HUDEP-2 (cell line): ENCODE measurements around the gene SHCBP1L.
"Not testable (repeated sequence)": the region's sequence is repeated elsewhere in the genome, so short reads cannot be mapped to it uniquely, and the experiment has no call there.

Experiments
- DNase-seq, 76 experiments: peaks; one replicate each; lab custom pipeline; 2025; ENCODE audit not compliant: unreplicated experiment in 76 of 76; lab: John Stamatoyannopoulos, UW

The SHCBP1L gene

GRCh38 chr1:182965861-182966260 lies 12.9 kb upstream of the SHCBP1L start:
- DNase-seq: no peak

- no peak for DNase-seq
These were observed 12.1 kb upstream of the SHCBP1L start for GRCh38 chr1:182965096-182965495.

GRCh38 chr1:182962554-182963115 lies 9.7 kb upstream of the SHCBP1L start:
- DNase-seq: peak in 55 of 76 experiments; percentile 6 to 73 (median 43)

- no peak for DNase-seq
These were observed 7.1 kb upstream of the SHCBP1L start for GRCh38 chr1:182960046-182960445.

GRCh38 chr1:182957902-182958395 lies 5.0 kb upstream of the SHCBP1L start:
- no peak for DNase-seq

- no peak for DNase-seq
These were observed 3.9 kb upstream of the SHCBP1L start for GRCh38 chr1:182956708-182957365.

- DNase-seq: peak in 1 of 76 experiments; percentile 10
These were observed 2.9 kb upstream of the SHCBP1L start for GRCh38 chr1:182955596-182956588.

GRCh38 chr1:182953826-182954225 lies 860 bp upstream of the SHCBP1L start:
- DNase-seq: no peak

- DNase-seq: not testable (repeated sequence)
These were observed 9.6 kb downstream of the SHCBP1L start for GRCh38 chr1:182943336-182943735.

- peak in 7 of 76 experiments; percentile 5 to 29 (median 21) for DNase-seq
These were observed 10.8 kb downstream of the SHCBP1L start for GRCh38 chr1:182942145-182942544.

GRCh38 chr1:182939413-182939812 lies 13.6 kb downstream of the SHCBP1L start:
- DNase-seq: no peak

- no peak for DNase-seq
These were observed 17.2 kb downstream of the SHCBP1L start for GRCh38 chr1:182935716-182936115.

GRCh38 chr1:182930985-182931384 lies 22.0 kb downstream of the SHCBP1L start:
- DNase-seq: no peak

GRCh38 chr1:182927693-182928433 lies 25.1 kb downstream of the SHCBP1L start:
- DNase-seq: peak in 1 of 76 experiments; percentile 18

GRCh38 chr1:182925661-182926060 lies 27.3 kb downstream of the SHCBP1L start:
- no peak for DNase-seq

GRCh38 chr1:182917378-182917777 lies 35.6 kb downstream of the SHCBP1L start:
- DNase-seq: no peak

GRCh38 chr1:182913401-182913800 lies 39.6 kb downstream of the SHCBP1L start:
- DNase-seq: no peak

GRCh38 chr1:182910143-182910542 lies 42.8 kb downstream of the SHCBP1L start:
- no peak for DNase-seq

- peak in 32 of 76 experiments; percentile 7 to 69 (median 30) for DNase-seq
These were observed 43.4 kb downstream of the SHCBP1L start for GRCh38 chr1:182909578-182909977.

GRCh38 chr1:182905321-182905720 lies 47.6 kb downstream of the SHCBP1L start:
- no peak for DNase-seq
